GM10248 (cell line): ENCODE data around the gene PLN.

Experiments used
- CTCF ChIA-PET: fragments of 300-600 bp; sonication (Branson Sonifier 250); formaldehyde crosslinking; extraction: SDS; loops from one replicate; lab custom pipeline; 2021; ENCODE audit warnings: antibody characterized with exemption; lab: Yijun Ruan, JAX
- POLR2A ChIA-PET: fragments of 350-650 bp; sonication (Branson Sonifier 250); formaldehyde crosslinking; extraction: SDS; loops from one replicate; lab custom pipeline; 2020; ENCODE audit warnings: antibody characterized with exemption; lab: Yijun Ruan, JAX
- DNase-seq: peaks from one replicate; pipeline ENCODE4 v3.0.0; 2012; ENCODE audit errors: extremely low spot score
- TF ChIP-seq, protein P1 (sequence below): IDR thresholded peaks from 2 replicates; pipeline ENCODE4 v1.5.1; 2012; ENCODE audit warnings: mild to moderate bottlenecking, low read depth; ENCODE audit errors: extremely low read depth, missing control alignments, control extremely low read depth

PLN gene

DNA sequence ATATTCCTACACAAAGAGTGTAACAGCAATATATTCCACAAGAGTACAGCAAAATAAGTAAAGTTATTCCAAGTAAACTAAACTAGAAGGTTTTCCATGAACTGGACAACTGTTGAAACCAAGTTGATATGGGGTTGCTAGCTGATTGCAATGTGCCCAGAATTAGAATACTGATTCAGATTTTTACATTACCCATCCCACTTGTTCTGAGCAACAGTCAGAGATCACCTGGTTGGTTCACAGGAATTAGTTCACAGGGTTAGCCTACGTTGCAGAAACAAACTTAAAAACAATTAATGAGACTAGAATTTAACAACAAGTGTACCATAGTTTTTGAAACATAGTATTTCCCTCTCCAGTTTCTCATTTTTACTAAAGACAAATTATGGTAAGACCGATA lies 54.2 kb downstream of the PLN start:
- DNase-seq = no peak
- ChIA-PET POLR2A (no interaction called here), CTCF (interaction anchor here (1.6 kb wide), 1 partner anchor 37 kb away, joined by 6 read pairs; no protein-coding TSS in a partner anchor)
- TF ChIP-seq, protein P1, sequence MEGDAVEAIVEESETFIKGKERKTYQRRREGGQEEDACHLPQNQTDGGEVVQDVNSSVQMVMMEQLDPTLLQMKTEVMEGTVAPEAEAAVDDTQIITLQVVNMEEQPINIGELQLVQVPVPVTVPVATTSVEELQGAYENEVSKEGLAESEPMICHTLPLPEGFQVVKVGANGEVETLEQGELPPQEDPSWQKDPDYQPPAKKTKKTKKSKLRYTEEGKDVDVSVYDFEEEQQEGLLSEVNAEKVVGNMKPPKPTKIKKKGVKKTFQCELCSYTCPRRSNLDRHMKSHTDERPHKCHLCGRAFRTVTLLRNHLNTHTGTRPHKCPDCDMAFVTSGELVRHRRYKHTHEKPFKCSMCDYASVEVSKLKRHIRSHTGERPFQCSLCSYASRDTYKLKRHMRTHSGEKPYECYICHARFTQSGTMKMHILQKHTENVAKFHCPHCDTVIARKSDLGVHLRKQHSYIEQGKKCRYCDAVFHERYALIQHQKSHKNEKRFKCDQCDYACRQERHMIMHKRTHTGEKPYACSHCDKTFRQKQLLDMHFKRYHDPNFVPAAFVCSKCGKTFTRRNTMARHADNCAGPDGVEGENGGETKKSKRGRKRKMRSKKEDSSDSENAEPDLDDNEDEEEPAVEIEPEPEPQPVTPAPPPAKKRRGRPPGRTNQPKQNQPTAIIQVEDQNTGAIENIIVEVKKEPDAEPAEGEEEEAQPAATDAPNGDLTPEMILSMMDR = no peak

DNA sequence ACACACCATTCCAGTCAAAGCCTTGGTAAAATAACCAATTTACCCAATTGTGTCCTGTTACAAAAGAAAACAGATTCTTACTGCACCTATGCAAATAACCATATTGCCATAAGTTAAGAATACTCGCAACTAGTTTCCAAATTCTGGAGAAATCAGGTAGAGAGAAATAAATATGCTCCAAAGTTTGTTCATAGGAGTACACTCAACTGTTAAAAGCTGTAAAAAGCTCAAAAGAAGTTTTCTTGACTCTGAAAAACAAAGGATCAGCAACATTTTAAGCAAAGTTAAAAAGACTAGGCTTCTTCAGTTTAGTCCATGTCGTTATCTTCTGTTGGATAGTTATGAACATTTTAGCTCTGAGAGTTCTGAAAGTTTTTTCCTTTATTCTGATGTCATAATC lies 55.3 kb downstream of the PLN start:
- ChIA-PET CTCF (interaction anchor here (1.0 kb wide), 1 partner anchor 9 kb away, joined by 3 read pairs; no protein-coding TSS in a partner anchor), POLR2A (no interaction called here)
- TF ChIP-seq, protein P1 = no peak
- DNase-seq = no peak

DNA sequence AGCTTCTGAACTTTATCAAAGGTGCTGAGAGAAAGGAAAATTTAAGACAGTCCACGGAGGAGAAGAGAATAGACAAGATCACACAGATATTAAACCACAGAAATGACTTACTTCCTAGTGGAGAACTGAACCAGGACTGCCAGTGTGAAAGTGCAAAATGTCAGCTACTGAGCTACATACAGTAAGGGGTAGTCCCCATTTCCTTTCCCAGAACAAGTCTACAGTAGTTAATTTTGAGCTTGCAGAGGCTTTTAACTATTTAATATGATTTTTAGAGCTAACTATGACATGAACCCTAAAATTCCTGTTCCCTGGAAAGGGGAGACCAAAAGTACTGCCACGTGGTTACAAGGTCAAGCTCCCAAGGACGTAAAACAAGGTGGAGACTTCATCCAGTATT lies 58.2 kb downstream of the PLN start:
- DNase-seq = peak; percentile 20
- CTCF ChIA-PET = interaction anchor here (0.8 to 1.8 kb wide), 9 partner anchors 9 to 291 kb away, joined by 3 to 6 read pairs (median 4); no protein-coding TSS in a partner anchor
- POLR2A ChIA-PET = no interaction called here
- TF ChIP-seq, protein P1 = no peak

- TF ChIP-seq, protein P1 = no peak
- DNase-seq = no peak
- POLR2A ChIA-PET = no interaction called here
- CTCF ChIA-PET = interaction anchor here (0.8 to 1.8 kb wide), 9 partner anchors 9 to 290 kb away, joined by 3 to 6 read pairs (median 4); no protein-coding TSS in a partner anchor
These were observed 58.8 kb downstream of the PLN start for GRCh38 chr6:118606858-118607257.
